EL (cell line): ENCODE data around the gene BAHD1.
A peak's percentile ranks its signal among the peaks of the same experiment; 100 is the strongest.

ENCODE experiments used
- DNase-seq: peaks from one replicate; pipeline ENCODE4 v3.0.0-alpha.2; 2016

BAHD1 gene

DNA sequence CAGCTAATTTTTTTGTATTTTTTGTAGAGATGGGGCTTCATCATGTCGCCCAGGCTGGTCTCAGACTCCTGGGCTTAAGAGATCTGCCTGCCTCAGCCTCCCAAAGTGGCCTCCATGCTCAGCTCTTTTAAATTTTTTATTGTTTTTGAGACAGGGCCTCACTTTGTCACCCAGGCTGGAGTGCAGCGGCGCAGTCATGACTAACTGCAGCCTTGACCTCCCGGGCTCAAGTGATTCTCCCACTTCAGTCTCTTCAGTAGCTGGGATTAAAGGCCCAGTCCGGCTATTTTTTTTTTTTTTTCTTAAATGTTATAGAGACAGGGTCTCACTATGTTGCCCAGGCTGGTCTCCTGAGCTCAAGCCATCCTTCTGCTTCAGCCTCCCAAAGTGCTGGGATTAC is 15.1 kb upstream of the BAHD1 start:
- DNase-seq = no peak

DNA sequence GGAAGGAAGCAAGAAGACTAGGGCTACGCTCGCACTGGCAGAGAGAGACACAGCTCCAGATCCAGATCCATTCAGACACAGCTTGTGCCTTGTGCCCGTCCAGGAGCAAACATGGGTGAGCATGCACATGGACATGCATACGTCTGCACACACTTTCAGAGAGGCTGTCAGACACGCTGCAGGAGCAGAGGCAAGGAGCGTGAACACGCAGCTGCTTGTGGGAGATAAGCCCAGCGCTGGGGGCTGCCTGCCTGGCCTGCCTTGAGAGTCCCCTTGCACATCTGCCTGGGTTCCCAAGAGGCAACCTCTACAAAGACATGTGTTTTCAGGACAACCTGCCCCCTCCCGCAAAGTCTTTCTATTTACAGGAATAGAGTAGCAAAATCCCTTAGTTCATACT is 13.6 kb upstream of the BAHD1 start:
- DNase-seq = no peak

DNA sequence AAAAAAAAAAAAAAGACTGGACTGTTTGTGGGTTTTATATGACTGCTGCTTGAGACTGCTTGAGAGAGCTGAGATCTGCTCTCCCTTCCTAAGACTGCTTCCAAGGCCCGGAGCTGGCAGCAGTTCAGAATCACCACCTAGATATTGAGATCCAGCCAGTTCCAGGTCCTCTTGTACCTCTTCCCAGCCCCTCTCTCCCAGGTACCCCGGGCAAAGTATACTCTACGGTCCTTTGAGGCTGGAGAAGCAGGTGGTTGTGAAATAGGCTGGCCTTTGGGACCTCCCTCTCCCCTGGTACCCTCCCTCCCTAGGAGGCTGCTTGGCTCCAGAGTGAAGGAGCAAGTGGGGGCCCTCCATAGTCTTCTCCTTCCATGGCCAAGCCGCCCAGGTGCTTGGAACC is 12.6 kb upstream of the BAHD1 start:
- DNase-seq = no peak

DNA sequence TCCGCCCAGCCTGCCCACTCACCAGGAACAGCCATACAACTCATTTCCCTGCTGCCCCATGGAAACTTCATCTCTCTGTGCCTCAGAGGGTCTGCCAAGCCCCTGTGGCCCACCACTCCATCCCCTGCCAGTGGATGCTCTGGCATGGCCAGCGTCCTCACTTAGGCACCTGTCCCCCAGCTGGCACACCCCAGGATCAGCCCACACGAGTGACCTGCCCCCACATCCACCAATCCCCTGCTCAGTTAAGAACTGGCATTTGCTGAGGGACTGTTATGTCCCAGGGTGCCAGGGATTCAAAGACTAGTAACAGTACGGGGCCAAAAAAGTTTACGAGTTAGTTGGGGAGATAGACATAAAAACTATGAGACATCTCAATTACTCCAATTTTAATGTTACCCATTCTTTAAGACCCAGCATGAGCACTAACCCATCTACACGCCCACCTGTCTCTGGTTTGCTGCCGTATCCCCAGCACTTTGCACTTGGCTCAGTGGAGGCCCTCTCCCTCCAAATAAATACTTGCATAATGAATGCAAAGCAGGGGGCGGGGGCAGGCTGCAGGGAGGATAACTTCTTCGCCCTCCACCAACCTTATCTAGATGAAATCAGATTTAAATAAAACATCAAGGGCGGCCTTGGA is 11.6 kb upstream of the BAHD1 start:
- DNase-seq = no peak

DNA sequence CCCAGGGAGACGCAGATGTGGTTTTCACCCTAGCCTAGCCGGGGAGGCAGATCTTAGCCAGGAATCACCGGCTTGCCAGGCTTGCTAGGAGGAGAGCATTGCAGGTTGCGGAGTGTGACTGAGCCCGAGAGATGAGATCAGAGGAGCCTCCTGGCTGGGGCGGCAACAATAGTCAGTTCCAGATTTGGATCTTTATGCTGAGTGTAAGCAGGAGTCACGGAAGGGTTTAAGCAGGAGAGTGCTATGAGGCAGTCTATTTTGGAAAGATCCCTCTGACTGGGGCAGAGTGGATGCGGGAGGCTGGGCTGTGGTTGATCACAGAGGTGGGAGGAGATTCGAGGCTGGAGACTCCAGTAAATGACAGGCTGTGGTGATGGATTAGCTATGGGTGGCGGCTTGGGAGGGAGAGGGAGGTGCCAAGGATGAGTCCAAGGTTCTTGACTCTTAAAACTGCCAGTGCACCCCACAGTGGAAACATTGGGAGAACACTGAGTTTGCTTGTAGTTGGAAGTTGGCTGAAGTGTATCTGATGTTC is 10.4 kb upstream of the BAHD1 start:
- no peak for DNase-seq

DNA sequence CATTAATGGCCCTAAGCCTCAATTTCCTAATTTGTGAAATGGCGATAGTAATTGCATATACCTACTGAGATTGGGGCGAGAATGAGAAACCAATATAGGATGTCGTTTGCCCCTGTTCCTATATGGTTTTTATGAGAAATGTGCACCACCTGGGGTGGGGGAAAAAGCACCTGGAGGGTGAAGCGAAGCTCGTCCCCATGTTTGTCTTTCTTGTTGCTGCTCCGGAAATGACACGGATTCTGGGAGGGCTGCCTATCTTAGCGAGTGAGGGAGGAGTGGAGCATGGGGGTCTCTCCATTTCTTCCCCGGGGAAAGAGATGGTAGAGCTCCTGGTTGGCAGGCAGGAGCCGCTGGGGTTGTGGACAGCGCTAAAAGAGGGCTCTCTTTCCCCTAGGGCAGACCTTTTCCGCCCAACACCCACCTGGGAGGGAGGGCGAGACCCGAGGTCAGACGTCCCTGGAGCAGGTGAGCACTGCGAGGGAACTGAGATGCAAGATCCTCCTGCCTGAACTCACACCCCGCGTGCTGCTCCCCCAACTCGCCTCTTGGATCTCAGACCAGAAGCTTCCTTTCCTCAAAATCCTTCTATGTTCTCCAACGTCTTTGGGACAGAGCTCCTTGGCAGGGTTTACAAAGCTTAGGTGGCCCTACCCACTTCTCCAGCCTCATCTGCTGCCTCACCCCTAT is 5.6 kb upstream of the BAHD1 start:
- no peak for DNase-seq

DNA sequence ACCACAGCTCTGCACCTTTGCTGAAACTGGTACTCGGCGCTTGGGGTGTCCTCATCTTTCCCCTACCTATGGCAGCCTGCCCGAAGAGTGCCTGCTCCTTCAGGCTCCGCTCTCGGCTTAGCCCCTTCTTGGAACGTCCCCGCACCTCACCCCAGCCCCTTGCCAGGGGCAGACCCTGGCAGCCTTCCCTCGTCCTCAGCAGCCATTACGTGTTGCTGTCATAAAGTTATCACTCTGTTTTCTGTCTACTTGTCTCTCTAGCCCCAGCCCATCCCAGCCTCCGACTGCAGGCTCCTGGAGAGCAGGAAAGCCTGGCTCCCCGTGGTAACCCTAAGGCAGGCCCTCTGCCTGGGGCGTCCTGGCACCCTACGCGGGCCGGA is 5.1 kb upstream of the BAHD1 start:
- DNase-seq = no peak

DNA sequence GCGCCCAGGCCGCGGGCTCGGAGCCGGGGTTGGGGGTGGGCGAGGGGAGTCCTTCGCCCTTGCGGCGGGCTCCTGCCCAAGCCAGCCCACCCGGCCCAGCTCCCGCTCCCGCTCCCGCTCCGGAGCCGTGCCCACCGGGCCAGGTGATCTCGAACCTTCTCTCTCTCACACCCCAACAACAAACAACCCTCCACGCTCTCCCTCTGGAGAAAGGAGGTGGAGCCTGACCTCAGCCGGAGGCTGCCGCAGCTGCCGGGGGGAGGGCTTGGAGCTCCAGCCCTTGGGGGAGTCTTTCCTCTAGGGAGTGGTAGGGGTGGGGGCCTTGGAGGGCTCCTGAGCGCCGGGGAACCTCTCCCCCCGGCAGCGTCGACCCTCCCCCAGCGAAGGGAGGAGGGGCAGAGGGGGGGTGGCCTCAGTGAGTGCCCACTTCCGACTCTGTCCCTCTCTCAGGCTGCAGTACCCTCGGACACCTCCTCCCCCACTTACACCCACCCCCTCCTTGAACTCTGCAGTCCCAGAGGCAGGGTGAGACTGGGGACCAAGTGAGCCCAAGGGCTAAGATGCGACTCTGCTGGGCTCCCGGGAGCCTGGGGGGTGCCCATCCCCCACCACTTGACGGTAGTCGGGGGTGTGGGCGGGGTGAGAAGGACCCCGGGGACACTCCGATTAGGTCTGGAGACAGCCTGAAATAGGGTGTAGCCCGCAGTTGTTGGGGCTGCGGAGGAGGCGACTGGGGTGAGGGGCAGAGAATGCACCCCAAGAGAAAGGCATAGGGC is 4.4 kb upstream of the BAHD1 start:
- DNase-seq = no peak

DNA sequence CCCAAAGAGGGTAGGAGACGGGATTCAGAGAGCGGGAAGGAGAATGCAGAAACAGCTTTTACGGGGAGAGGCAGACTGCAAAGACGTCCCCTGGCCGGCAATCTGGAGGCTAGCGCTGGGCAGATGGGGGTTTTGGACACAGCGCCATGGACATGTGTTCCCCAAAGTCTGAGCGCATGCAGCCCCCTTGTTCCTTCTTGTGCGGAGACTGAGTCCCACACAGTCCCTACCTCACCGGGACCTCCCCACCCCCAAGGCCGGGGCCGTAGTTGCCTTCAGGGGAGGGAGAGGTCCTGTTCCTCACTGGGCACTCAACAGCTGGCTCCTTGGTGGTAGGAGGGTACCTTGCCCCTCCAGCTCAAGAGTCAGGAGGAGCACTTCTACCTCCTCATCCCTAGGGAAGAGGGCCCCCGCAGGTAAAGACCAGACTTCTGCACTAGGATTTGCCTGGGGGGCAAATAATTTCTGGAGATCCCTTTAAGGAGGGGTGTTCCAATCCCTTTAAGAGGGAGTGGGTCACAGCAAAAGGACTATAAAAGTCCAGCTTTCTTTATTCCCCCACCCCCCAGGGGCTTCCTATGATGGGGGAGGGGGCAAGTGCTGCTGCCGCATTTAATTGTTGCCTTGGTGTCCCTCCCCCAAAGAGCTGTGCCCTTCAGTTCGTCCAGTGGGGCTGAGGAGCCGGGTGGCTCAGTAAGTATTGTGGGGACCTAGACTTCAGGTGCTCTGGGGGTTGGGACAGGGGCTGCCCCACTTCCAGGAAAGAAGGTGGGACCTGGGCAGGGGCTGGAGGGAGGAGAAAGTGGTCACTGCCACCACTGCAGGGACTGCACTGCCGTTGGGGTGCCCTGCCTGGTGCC is 3.6 kb upstream of the BAHD1 start:
- no peak for DNase-seq

DNA sequence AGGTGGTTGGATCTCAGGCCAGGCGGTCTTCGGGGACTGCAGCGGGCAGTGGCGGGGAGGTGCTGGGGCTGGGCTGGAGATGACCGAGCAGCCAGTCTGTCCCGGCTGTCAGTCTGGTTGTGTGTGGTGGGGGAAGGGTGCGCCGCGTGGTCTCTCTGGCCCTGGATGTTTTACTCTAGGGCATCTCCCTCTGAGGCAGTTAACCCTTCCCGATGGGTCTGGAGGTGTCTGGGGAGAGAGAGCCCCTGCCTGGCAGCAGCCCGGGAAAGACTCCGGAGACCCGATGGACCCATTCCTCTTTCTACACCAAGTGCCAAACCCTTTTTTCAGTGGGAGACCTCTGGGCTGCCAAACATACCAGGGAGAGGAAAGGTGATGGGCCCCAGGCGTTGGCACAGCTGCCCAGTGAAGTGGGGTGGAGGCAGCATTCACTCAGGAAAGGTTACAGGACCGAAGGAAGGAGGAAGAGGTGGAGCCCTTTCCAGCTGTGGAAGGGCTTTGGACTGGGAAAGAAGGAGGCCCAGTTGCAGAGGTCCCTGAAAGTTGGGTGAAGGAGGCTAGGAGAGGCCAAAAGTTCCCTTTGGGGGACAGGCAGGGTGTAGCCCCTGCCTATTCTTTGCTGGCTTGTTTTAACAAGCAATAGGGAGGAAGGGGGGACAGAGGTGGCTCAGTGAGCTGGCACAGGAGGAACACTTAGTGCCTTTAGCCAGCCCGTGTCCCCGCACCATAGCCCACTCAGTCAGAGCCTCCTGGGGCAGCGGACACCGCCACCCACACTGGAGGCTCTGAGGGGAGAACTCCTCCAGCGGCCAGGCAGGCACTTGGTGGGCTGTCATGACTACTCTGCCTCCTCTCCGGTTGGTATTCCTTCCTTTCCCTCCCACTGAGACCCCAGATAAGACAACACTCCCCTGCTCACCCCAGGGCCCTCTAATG is 2.7 kb upstream of the BAHD1 start:
- no peak for DNase-seq

DNA sequence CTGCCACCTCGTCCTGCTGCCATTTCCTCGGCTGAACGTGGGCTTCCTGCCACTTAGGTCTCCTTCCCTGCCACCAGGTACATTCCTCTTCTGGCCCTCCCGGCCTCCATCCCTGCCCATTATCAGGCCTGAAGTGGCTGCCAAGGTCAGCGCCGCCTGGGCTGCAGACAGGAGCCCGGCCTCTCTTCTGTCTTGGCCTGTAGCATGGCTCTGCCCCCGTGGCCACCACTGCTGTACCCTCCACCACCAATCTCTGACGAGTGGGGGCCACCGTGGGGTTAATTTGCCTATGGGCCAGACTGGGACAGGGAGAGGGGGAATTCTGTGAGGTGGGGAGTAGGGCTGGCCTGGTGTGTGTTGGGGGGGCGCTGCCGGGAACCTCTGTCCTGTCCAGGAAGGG is 2.0 kb upstream of the BAHD1 start:
- DNase-seq = no peak

DNA sequence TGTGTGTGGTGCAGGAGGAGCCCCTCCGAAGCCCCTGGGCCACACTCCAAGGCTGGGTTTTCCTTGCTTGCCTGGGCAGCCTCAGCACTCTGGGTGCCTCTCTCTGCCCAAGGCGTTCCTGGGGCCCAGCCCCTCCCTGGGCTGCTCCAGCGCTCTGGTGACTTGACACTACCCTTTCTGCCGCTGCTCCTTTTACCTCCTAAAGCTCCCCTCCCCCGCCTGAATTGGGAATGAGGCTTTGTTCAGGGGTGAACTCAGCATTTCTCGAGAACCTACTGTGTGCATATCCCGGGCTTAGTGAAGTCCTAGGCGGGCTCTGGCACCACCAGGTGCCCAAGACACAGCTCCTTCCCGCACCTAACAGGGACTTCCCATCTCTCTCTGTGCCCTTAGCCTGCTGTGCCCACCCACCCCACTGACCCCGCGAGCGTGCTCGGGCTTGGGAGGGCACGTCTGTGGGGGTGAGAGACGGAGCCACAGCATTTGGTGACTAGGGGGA is 1.2 kb upstream of the BAHD1 start:
- DNase-seq = no peak

DNA sequence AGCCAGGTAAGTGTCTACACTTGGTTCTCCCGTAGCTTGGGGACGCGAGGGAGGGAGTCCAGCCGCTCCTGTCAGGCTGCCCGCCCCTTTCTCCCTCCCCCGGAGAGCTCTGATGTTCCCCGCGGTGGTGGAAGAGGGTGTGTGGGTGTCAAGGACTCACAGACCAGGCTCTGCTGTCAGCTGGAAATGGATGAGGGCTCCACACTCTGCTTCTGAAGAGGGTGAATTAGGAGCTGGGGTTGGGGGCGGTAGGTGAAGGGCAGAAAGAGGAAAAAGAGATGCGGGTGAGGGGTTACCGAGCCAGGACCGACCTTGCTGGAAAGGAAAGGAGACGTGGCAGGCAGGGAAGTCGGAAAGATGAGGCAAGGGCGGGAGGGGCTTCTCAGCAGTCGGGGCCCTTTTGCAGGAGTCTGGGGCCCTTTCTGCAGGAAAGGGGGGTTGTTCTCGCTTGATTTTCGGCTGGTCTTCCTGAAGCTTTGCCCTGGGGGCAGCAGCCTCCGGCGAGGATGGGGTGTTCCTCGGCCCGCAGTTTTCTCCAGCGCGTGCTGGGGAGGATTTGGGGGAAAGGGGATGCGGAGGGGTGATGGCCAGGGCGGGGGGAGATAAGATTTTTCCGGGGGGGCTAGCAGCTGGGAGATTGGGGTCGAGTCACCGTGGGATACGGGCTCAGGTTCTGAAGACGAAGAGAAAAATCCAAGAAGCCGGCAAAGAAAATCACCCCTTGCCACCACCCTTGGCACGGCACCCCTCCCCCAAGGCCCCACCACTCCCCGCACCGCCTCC is 602 bp upstream of the BAHD1 start:
- DNase-seq = peak; percentile 56

DNA sequence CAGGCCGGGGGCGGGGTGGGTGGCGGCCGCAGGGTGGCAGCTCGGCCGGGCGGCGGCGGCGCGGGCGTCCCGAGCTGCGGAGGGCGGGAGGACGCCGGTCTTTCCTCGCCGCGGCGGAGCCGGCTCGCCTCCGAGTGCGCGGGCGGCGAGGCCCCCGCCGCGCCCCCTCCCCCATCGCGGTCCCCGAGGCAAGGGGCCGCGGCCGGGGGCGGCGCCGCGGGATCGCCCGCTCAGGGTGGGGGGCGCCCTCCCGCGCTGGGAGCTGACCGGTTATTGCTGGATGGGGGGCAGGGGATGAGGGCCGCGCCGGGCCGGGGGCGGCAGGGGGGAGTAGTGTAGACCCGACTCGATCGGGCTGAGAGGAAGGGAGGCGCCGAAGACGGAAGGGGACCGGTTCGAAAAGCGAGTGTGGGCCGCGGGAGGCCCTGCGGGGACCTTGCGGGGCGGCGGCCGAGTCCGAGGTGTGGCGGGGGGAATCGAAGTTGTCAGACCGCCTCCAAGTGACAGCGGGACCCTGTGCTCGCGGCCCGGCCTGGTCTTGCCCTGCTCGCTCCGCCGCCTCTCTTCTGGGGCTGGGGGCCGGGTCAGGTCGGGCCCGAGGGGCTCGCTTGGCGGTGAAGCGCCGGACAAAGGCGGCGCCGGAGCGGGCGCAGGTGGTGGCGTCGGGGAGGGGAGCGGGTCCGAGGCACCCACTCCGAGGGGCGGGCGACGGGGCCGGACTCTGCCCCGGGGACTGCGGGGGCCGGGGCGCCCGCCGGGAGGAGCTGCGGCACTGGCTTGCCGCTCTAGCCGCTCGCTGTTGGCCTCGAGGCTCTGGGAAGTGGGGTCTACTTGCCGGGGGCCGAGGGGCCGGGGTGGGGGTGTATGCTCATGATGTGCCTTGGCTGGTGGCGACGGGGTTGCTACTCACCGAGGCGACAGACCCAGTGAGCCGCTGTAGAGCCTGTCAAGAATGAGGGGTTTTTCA is 1.1 kb downstream of the BAHD1 start:
- no peak for DNase-seq

DNA sequence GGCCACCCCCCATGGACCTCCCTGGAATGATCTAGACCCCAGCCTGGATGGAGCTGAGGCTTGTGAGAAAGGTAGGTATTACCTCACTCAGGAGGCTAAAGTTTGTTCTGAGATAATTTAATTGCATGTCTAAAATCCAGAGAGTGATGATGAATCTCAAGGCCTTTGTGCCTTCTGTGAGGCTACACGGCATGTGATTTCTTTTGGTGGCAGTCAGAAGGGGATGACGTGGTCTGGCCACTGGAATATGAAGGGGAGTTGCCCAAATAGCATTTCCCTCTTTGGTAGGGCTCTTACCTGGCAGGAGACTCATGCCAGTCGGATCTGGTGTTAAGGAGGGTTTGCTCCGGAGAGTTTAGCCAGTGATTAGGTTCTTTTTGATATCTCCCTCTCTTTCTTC is 2.5 kb downstream of the BAHD1 start:
- no peak for DNase-seq

DNA sequence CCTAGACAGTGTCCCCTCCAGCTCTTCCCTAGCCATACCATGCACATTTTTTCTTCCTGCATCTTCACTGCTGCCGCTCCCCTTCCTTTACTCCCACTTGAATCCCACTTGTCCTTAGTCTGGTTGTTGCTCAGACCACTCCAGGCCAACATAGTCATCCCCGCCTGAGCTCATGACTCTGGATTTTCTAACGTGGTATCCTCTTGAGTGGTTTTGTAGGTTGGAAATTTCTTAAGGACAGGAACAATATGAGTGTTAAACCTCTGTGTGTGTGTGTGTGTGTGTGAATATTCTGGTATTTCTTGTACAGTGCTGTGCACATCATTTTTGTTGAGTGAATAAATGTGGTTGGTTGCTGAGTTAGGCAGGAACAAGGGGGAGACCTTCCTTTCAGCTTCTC is 3.1 kb downstream of the BAHD1 start:
- DNase-seq = no peak

DNA sequence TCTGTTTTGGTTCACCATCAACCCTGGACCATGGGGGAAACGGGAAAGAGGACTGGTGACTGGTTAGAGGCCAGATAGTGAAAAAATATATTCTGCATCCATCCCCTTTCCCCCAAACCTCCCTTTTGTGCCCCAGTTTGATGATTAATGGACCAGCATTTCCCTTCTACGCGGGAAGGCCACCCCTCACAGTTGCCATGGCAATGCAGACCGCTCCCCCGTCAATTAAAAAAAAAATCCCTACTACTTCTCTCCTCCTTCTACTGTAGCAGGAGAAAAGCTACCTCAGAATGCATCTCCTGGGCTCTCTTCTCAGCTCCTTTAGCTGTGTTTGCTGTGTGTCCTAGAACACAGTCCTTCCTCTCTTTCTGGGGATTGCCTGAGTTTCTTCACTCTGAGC is 4.0 kb downstream of the BAHD1 start:
- DNase-seq = no peak

DNA sequence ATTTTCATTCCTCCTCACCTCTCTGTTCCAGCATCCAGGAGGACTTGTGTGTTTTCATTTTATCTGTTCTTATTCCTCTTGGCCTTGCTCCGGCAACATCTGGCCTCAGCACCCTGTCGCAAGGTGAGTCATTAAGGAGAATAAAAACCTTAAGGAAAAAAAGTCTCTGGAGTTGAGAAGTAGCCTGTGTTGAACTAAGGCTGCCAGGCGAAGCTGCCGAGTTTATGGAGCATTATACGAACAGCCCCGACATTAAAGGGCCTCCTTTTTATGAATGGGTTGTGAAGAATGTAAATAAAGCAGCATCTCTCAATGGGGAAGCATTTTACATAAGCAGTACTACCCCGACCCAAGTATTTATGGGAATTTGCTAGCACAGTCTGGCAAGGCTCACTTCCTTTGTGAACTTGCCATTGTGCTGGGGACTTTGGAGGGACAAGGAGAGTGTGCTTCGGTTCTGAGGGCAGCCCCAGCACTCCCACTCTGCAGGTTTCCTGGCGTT is 4.7 kb downstream of the BAHD1 start:
- DNase-seq = peak; percentile 51

DNA sequence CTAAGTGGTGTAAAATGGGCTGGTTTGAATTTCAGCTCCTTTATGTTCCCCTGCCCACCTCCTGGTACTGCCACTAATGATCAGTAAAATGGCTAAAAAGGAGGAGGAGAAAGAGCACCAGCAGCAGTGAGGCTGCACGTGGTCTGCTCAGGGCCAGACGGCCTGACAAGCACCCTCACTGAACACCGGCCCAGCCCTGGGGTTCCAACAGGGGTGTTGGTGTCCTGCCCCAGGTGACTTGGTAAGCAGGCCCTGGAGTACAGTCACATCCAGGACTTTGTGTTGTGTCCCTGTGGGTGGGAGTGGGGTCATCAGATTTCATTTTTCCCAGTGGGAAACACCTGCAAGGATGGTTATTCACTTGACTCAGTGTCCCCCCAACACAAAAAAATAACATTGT is 5.4 kb downstream of the BAHD1 start:
- no peak for DNase-seq
